Lung (tissue), 12 donors: ENCODE data around the gene SLC36A1. TPM values are rescaled to one million over a fixed set of nuclear protein-coding genes. Genes with fewer than 3 reads are reported as not detected.

Source experiments
- ATAC-seq: fragments of 200-7000 bp; cut with Tn5 transposase; one replicate; pipeline ENCODE4 v1.9.1; 2020; ENCODE audit warnings: moderate number of reproducible peaks; ENCODE audit not compliant: insufficient read depth, low FRiP score
- DNase-seq, 3 donors: peaks; one replicate each; pipeline ENCODE4 v3.0.0-alpha.2; 2013 to 2017
- H3K27ac ChIP-seq, 2 donors: one replicate each; pipeline ENCODE4 v1.5.1; 2013; ENCODE audit warnings: mild to moderate bottlenecking in 2 of 2, moderate library complexity in 2 of 2, control low read depth in 1 of 2, inconsistent platforms in 1 of 2, low read depth in 1 of 2, low read length in 1 of 2
- H3K27me3 ChIP-seq, 3 donors: one replicate each; pipeline ENCODE4 v1.5.1; 2013; ENCODE audit warnings: low read length in 2 of 3; ENCODE audit not compliant: control insufficient read depth in 3 of 3, insufficient read depth in 3 of 3
- H3K36me3 ChIP-seq, 4 donors: one replicate each; pipeline ENCODE4 v1.5.1; 2013; ENCODE audit warnings: low read length in 4 of 4, mild to moderate bottlenecking in 1 of 4, moderate library complexity in 1 of 4; ENCODE audit not compliant: control insufficient read depth in 4 of 4, insufficient read depth in 4 of 4
- H3K4me1 ChIP-seq, 5 donors: one replicate each; pipeline ENCODE4 v1.5.1; 2013; ENCODE audit warnings: low read length in 5 of 5, mild to moderate bottlenecking in 2 of 5, moderate library complexity in 1 of 5; ENCODE audit not compliant: control insufficient read depth in 5 of 5, insufficient read depth in 5 of 5
- H3K4me3 ChIP-seq: one replicate; pipeline ENCODE4 v1.5.1; 2013; ENCODE audit warnings: mild to moderate bottlenecking, control low read depth, moderate library complexity
- H3K9ac ChIP-seq, 2 donors: one replicate each; pipeline ENCODE4 v1.5.1; 2013; ENCODE audit warnings: low read length in 2 of 2, control low read depth in 1 of 2; ENCODE audit not compliant: insufficient read depth in 1 of 2
- H3K9me3 ChIP-seq, 4 donors: one replicate each; pipeline ENCODE4 v1.5.1; 2013; ENCODE audit warnings: low read length in 3 of 4, mild to moderate bottlenecking in 1 of 4, moderate library complexity in 1 of 4; ENCODE audit not compliant: control insufficient read depth in 4 of 4, insufficient read depth in 3 of 4
- WGBS, 2 donors: extraction: QIAGEN DNeasy Blood & Tissue Kit; methylation state at CpG; one replicate each; pipeline ENCODE4 v1.1.7; 2013; 5-methylcytosine and 5-hydroxymethylcytosine counted together
- polyA plus RNA-seq, 2 donors: library from polyadenylated mRNA; stranded (reverse); fragments of 200-250 nt; gene quantifications; one replicate each; pipeline ENCODE4 v1.2.1, GENCODE V29; 2013
- total RNA-seq, 2 donors: library from RNA; depleted of rRNA in 1 of 2; stranded (reverse); fragments of >200 nt in 1 of 2; gene quantifications; one replicate each; pipeline ENCODE4 v1.2.1, GENCODE V29; 2014 to 2021
- TF ChIP-seq, protein P1 (sequence below): IDR thresholded peaks from 2 replicates; pipeline ENCODE4 v1.5.1; 2012; ENCODE audit warnings: mild to moderate bottlenecking; ENCODE audit errors: control extremely low read depth, extremely low read depth
- donor health status: control.
- donor health status: control.
- donor health status: Bipolar disorder and iron deficiency.
- donor health status: healthy.
- donor health status: DM: yes; HTN: yes; CAD: no.

SLC36A1 gene
- total and polyA plus RNA-seq, 4 donors, result 2.0 to 22.0 (median 9.9) TPM

DNA sequence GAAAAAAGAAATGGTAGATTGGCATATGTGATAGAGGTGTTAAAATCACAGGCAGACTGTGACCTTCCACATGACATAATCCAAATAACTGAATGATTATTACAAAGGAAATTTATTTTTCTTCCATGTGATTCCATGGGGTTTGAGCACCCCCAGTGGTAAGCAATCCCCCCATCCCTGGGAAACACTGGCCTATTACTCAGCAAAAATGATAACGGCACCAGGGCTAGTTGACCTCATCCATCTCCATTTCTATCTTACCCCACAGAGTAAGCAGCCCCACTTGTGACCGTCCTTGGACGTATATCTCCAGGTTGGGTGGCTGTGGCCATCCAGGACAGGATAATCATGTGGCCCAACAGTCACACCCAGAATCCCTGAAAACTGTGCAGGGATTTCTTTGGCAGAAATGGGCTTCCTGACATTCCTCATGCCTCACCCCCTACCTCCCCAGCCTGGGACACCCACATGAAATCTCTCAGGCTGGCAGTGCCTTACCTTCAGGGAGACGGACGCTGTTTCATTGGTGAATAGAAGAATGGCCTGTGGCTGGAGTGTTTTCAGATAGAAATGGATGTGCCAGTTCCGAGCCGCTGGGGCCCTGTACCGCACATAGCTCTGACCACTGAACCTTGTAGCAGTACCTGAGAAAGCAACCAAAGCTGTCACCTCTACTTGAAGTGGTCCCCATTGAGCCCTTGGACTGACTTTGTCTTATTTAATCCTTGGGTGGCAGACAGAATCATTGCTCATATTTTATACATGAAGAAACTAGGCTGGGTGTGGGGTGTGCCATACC, 69.9 kb downstream of the SLC36A1 start:
- TF ChIP-seq, protein P1, sequence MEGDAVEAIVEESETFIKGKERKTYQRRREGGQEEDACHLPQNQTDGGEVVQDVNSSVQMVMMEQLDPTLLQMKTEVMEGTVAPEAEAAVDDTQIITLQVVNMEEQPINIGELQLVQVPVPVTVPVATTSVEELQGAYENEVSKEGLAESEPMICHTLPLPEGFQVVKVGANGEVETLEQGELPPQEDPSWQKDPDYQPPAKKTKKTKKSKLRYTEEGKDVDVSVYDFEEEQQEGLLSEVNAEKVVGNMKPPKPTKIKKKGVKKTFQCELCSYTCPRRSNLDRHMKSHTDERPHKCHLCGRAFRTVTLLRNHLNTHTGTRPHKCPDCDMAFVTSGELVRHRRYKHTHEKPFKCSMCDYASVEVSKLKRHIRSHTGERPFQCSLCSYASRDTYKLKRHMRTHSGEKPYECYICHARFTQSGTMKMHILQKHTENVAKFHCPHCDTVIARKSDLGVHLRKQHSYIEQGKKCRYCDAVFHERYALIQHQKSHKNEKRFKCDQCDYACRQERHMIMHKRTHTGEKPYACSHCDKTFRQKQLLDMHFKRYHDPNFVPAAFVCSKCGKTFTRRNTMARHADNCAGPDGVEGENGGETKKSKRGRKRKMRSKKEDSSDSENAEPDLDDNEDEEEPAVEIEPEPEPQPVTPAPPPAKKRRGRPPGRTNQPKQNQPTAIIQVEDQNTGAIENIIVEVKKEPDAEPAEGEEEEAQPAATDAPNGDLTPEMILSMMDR, result no peak
- Histone ChIP-seq H3K4me3 (no peak overlapping the region), H3K36me3 (no peaks in the 10 kb centered on the region), H3K27me3 (no peaks in the 10 kb centered on the region), H3K4me1 (no peaks in the 10 kb centered on the region), H3K9me3 (no peaks in the 10 kb centered on the region), H3K9ac (no peak overlapping the region), H3K27ac (no peak overlapping the region)
- DNase-seq, result no peak
- 90 to 93% methylated on average over 8 of the region's 8 CpGs for WGBS, 2 donors
- no peak for ATAC-seq

DNA sequence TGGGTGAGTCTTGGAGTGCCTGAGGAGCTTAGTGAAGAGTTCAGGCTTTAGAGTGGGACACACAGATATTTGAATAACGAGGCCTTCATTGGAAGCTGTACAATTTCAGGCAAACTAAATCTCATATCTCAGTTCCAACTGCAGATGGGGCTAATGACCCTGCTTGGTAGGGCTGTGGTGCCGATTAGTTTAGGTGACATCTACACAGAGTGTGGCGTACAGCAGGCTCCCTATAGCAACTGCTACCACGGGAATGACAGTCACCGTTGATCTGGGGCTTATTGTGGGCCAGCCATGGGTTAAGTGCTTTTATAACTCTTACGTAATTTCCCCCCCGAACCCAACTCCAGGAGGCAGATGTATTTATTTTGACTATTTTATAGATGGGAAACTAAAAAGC, 72.9 kb downstream of the SLC36A1 start:
- no peak for ATAC-seq
- WGBS, 2 donors, result 55 to 60% methylated on average over 7 of the region's 7 CpGs
- Histone ChIP-seq H3K27me3 (no peaks in the 10 kb centered on the region), H3K27ac (no peak overlapping the region), H3K4me1 (no peaks in the 10 kb centered on the region), H3K9me3 (no peaks in the 10 kb centered on the region), H3K36me3 (no peaks in the 10 kb centered on the region), H3K4me3 (no peak overlapping the region), H3K9ac (no peak overlapping the region)
- TF ChIP-seq, protein P1, result no peak
- DNase-seq, result no peak

DNA sequence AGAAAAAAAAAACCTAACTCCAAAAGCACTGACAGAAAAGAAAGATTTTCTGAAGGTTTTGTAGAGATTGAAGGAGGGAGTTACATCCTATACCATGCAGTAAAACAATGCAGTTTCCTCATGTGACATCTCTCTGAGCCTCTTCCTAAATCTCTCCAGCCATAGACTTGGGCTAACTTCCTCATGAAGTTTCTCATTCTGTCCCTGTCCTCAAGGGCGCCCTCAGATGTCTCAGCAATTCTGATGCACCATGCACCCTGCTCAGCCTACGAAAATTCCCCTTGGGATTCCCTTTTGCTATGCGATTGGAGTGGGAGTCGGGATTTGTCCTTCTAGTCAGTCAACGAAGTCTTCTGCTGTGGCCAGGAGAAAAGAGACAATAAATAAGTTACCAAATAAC, 74.8 kb downstream of the SLC36A1 start:
- H3K27me3 ChIP-seq, result no peaks in the 10 kb centered on the region
- 75 to 79% methylated on average over 5 of the region's 5 CpGs for WGBS, 2 donors
- H3K4me3 ChIP-seq, result no peak overlapping the region
- H3K9me3 ChIP-seq, result no peaks in the 10 kb centered on the region
- H3K36me3 ChIP-seq, result no peaks in the 10 kb centered on the region
- ATAC-seq, result no peak
- no peak overlapping the region for H3K27ac ChIP-seq
- no peak for DNase-seq
- H3K9ac ChIP-seq, result no peak overlapping the region
- no peaks in the 10 kb centered on the region for H3K4me1 ChIP-seq
- TF ChIP-seq, protein P1, result no peak

DNA sequence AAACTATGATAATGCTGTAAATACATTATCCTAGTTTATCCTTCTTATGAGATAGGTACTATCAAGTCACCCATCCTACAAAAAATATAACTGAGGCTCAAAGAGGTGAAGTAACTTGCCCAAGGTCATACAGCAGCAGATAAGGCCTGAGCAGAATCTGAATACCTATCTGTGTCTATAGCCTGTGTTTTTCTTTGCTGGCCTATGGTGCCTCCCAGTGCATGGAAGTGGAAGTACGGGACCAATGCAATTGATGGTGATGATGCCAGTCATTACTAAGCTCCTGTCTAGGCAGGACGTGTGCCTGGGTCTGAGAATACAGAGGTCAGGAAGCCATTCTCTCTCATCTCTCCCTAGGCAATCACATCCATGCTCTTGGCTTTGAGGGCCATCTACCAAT, 75.9 kb downstream of the SLC36A1 start:
- Histone ChIP-seq H3K9ac (no peak overlapping the region), H3K36me3 (no peaks in the 10 kb centered on the region), H3K4me3 (no peak overlapping the region), H3K4me1 (no peaks in the 10 kb centered on the region), H3K27me3 (no peaks in the 10 kb centered on the region), H3K9me3 (no peaks in the 10 kb centered on the region), H3K27ac (no peak overlapping the region)
- TF ChIP-seq, protein P1, result no peak
- no peak for ATAC-seq
- 61 to 71% methylated on average over 2 of the region's 2 CpGs for WGBS, 2 donors
- peak in 2 of 3 donors; percentile 12 to 16 for DNase-seq
